ENCODE data around the gene ST8SIA4.

Gene ST8SIA4, protein sequence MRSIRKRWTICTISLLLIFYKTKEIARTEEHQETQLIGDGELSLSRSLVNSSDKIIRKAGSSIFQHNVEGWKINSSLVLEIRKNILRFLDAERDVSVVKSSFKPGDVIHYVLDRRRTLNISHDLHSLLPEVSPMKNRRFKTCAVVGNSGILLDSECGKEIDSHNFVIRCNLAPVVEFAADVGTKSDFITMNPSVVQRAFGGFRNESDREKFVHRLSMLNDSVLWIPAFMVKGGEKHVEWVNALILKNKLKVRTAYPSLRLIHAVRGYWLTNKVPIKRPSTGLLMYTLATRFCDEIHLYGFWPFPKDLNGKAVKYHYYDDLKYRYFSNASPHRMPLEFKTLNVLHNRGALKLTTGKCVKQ

DNA sequence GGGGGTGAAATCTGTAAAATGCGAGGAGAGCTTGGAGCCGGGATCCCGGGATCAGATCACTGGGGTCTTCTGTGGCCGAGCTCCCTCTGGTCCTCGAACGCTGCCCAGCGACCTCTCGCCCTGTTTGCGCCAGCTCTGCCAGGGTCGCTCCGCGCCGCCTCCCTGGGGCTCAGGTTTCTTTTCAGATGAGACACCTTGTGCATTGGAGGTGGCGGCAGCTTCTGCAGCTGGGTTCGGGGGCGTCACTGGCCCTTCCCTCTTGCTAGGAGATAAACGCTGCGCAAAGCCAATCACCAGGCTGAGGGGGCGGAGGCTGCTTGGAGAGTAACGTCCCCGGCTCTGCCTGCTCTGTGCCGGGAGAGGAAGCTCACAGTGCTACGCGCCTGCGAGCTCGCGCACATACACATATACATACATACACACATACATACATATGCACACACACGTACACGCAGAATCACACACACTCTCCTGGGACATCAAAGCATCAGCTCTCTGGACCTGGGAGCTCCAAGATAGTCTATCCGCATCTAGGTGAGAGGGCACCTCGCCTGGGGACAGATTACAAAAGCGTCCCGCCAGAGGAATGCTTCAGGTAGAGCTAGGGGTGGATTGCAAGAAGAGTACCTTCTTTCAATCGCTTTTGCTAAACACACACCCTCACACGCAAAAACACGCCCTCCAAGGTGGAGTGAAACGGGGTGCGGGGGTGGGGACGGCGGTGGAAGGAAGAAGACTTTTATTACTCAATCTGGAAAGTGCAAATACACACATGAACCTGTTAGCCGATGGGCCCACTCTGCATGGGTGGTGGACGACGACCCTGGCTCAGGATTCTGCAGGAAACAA is at the start of gene ST8SIA4:
ST8SIA4 (minus strand) TSS at position 244 of the 849 bp plus-strand sequence. CDS start 327 bp downstream, outside the sequence.
- in situ Hi-C loops (cut with HindIII; ENCODE audit: low sequenced_read_pairs): no loop called here

DNA sequence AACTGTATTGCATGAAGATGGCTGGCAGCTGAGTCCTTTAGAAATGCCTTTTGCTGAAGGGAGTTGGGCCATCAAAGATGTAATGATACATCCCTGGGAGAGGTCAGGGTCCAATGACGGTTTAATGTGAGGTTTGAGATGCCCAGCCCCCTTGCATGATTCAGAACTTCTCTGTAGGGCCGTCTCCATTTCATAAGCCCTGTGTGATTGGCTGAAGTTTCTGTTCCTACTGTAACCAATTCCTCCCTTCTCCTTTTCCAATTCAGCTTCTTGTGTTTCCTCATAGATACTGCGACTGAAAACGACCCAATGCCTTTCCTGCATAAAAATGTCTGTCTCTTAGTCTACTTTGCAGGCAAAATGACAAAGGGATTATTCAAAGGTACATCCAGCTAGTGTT is 47.9 kb upstream of the ST8SIA4 start:
- in situ Hi-C loops (cut with HindIII; ENCODE audit: low sequenced_read_pairs): no loop called here

DNA sequence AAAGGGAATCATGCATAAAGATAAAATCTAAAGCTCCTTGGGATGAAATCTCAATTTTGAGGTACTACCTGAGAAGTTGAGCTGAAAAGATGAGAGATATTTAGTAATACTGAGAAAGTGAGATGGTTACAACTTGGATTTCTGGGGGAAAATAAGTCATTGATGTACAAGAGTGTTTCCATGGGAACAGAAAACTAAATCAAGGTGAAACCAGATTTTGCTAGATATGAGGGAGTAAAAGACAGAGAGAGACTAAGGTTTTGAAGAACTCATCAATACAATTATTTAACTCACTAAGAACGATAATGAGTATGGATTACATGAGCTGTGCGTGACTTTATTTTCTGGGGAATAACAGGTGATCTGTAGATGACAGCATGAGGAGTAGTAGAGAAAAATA is 10.2 kb upstream of the ST8SIA4 start:
- in situ Hi-C loops (cut with HindIII; ENCODE audit: low sequenced_read_pairs): no loop called here

DNA sequence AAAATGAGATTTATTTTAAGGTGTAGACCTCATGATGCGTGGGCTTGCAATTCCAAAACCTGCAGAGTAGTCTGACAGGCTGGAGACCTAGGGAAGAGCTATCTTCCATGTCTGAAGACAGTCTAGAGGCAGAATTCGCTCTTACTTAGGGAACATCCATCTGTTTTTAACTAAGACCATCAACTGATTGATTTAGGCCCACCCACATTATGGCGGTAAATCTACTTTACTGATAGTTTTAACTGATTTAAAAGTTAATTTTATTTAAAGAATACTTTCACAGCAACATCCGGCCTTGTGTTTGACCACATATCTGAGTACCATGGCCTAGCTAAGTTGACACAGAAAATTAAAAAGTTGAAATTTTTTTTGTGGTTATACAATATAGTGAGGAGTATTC is 6.0 kb upstream of the ST8SIA4 start:
- in situ Hi-C loops (cut with HindIII; ENCODE audit: low sequenced_read_pairs): no loop called here

DNA sequence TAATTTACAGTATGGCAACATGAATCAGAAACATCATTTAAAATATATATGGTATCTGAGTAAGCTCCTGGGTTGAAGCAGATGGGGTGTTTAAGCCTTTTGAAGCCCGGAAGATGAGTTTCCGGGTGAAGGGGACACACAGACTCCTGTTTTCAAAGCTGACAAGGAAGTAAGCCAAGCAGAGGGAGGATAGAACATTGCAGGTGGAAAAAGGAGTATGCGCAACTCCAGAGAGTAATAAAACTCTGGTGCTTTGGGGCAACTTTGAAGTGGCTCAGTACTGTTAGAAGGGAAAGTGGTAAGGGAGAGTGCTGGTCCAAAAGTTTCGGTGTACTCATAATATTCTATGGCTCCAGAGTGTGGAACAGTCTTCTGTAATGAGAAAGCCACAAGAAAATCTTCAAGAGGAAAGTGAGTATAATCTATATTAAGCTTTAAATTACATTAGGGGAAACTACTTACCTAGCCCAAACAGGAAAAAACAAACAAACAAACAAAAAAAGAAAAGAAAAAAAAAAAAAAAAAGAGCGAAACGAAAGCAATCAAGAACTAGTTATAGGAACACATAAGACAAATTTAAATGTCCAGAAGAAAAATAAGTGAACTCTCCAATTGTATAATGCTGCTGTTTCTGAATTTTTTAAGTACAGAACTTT is 2.3 kb upstream of the ST8SIA4 start:
- in situ Hi-C loops (cut with HindIII; ENCODE audit: low sequenced_read_pairs): no loop called here

DNA sequence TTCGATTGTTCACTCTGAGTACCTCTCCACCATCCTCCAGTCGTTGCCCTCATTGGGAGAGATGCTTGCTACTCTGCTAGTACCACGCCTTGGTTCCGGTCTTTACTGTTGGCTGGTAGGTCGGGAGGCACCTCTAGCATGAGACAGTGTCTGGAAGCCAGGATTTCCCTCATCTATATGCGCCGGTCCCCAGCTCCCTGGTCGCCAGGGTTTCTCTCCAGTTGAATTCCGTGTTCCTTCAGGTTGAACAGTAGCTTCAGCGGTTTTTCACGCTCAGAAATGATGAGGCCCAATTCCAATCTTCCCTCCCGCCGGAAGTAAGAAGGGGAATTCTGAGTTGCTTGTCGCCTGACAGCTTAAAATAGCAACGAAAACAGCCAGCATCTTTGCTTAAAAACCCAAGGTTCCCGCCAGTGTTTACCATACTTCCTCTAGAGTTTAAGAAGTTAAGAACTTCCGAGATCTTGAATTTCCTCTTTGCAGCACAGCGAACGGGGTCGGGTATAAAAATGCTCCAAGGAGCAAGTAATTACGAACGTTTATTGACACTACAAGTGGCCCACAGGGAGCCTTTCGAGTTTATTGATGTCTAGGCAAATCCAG is 1.3 kb upstream of the ST8SIA4 start:
- in situ Hi-C loops (cut with HindIII; ENCODE audit: low sequenced_read_pairs): no loop called here

DNA sequence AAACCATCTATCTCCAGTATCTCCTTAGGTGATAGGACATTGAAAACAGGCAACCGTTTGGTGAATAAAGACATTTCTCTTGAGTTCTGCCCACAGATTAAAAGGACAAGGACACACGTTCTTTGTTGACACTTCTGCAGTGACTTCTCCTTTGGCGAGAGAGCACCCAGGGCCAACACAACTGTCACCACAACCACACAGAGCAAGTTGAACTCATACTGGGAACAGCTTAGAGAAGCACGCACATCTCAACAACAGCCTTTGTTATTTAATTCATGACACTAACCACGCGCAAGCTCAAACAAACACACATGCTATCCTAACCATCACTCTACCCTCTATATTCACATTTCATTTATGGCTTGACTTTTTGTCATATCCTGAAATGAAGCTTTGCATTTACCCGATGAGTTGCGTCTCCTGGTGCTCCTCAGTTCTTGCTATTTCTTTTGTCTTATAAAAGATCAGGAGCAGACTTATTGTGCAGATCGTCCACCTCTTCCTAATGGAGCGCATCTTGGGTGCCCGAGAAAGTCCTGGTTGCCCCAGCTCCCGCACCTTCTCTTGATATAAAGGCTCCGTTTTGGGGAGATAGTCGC is 543 bp downstream of the ST8SIA4 start:
- in situ Hi-C loops (cut with HindIII; ENCODE audit: low sequenced_read_pairs): no loop called here

DNA sequence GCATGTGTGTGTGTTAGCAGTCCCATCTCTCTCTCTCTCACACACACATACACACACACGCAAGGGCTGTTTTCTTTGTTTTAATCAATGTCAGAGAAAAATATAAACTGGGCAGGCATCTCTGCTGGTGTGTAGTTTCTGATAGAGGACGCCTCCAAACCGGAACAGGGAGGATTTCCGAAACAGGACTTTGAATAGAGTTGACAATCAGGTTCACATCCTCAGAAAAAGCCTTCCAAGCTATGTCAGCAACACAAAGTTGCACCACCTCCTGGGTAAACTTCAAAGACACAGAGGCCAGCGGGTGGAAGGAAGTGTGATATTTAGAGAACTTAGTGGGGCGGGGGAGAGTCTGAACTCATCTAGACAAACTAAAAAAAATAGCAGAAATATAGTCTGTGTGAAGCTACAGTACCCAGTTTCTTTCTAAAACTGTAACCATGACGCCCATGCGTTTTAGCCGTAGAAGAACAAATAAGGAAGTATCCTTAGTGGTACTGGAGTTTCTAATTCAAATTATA is 1.2 kb downstream of the ST8SIA4 start:
- in situ Hi-C loops (cut with HindIII; ENCODE audit: low sequenced_read_pairs): no loop called here

DNA sequence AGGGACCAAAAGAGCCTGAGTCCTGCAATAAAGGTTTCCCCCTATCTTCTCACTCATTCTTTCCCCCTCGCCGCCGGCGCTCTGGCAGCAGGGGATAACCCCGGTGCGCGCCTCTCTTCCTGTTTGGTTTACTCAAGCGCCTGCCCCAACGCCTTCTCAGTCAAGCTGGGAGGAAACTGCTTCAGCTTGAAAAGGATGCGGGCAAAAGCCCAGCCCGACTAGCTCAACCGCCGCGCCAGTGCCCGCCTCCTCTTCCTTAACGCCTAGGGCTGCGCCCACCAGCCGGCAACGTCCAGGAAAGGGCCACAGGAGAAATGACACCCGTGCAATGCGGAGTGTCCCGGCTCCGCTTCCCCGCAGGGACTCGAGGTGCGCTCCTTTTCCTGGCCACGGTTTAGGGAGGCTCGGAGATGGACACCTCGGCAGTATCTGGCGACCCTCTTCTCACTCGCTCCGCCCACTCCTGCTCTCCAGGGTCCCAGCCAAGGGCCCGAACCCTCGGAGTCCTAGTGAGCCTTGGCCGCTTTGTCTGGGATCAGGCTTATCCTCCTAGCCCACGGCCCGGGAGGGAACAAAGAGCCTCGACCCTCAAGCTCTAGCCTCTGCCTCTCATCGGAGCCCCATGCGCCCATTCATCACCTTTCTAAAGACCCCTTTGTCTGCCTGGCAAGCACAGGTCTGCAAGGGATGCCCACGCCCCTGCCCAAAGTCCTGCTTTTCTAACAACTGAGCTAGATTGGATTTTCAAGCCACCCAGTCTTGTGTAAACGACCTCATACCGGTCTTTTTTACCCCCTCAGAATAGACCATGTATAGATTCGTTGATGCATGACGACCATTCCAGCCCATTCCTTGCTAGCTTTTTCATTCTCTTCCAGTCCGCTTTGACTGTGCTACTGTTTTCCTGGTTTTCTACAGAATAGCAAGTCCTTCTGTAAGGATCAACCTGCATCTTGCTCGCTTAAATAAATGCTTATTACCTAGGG is 2.0 kb downstream of the ST8SIA4 start:
- in situ Hi-C loops (cut with HindIII; ENCODE audit: low sequenced_read_pairs): no loop called here

DNA sequence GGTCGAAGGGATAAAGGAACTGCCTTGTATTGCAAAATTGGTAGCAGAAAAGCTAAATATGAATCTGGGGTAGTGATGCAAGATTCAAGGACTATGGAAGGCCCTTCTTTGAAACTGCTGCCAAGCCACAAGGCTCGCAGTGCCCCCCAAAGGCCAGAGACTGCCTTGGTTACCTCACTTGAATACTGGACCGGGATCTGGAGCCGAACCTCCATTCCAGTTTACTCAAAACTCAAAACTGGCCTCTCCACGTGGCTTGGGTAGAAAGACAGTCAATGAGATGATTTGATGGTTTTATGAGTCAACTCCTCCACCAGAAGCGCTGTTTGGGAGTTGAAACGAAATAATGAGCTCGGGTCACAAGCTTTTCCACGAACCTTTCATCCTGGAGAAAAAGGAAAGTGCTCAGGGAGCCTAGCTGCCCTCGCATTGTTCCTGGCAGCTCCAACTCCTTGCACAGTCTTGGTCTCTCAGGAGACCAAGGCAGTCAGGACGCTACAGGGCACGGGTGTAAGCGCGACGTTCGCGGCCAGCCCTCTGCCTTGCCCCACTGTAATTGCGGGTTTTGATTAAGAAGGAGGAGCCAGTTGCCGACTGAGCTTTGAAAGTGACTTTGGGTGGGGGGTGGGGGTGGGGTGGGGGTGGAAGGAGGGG is 2.8 kb downstream of the ST8SIA4 start:
- in situ Hi-C loops (cut with HindIII; ENCODE audit: low sequenced_read_pairs): no loop called here

DNA sequence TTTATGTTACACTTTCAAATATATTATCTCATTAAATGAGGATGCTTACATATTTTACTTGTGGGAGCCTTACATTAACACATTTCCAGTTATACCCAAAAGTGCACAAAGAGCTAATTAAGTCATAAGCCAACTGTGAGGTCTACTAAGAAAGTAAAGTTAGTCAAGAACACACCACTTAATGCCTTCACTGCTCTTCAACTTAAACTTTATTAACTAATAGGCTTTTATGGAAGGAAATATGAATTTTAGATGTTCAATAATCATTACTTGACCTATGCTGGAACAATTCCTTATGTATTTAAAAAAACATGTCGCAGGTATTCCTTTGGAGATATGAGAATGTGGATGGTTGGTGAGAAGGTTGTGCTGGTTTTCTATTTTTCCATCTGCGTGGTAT is 3.4 kb downstream of the ST8SIA4 start:
- in situ Hi-C loops (cut with HindIII; ENCODE audit: low sequenced_read_pairs): no loop called here

DNA sequence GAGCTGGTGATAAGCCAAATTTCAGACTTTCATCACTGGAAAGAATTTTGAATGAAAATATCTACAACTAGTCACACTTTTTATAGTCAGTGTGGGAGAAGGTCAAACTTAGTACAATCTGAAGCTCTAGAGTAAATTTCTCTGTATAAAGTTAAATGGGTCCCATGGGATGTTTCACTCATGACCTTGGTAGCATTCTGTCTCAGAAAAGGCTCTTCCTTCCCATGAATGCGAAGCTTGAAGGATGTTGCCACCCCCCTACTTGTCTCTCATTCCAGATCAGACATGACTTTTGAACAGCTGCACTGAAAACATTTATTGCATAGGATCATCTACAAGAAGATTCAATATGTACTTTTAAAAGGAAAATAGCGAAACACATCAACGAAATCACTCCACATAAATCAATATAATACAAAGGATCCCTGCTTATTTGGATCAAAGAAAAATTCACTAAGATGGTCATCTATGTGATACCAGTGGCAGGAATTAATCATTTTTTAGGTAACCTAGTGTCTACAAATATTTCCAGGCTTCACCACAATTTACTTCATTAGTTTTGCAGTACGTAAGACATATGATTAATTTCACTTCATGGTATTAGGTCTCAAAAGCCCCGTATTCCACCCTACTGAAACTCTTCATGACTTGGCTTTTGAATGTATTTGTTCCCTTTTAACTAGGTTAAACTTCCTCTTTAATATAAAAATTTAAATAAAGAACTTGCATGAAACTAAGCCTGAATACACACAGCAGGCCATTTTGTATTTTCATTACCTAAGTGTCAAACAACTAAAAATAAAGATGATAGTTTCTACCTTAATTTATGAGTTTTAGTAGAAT is 4.4 kb downstream of the ST8SIA4 start:
- in situ Hi-C loops (cut with HindIII; ENCODE audit: low sequenced_read_pairs): no loop called here

DNA sequence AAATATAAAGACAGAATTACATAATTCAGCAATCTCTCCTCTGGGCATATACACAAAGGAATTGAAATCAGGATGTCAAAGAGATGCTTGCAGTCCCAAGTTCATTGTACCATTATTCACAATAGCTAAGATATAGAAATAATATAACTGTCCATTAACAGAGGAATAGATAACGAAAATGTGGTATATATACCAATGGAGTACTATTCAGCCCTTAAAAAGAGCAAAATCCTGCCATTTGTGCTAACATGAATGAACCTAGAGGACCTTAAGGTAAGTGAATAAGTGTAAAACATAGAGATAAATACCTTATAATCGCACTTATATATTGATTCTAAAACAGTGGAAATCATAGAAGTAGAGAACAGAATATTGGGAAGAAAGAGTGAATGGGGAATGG is 7.0 kb downstream of the ST8SIA4 start:
- in situ Hi-C loops (cut with HindIII; ENCODE audit: low sequenced_read_pairs): no loop called here

DNA sequence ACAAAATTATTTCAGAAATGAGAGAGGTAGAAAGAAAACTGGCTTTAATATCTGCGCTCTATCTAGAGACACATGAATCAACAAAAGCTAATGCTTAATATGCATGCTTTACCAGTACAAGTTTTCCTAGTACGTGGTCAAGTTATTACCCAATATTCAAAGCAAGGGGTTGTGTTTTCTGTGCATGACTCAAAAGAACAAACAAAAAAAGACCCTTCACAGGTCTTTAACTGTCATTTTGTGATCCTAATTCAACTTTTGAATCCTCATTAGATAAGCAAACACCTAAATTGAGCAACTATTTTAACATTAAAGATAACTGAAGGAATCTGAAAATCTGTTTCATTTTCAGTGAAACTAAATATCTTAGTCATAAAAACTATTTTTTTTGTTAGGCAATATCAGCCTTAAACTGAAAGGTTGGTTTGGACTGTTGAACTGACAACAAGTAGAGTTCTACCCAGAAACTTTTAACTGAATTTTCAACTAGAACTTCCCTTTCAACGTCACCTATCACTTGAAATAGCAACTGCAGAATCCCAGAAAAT is 12.5 kb downstream of the ST8SIA4 start:
- in situ Hi-C loops (cut with HindIII; ENCODE audit: low sequenced_read_pairs): no loop called here

DNA sequence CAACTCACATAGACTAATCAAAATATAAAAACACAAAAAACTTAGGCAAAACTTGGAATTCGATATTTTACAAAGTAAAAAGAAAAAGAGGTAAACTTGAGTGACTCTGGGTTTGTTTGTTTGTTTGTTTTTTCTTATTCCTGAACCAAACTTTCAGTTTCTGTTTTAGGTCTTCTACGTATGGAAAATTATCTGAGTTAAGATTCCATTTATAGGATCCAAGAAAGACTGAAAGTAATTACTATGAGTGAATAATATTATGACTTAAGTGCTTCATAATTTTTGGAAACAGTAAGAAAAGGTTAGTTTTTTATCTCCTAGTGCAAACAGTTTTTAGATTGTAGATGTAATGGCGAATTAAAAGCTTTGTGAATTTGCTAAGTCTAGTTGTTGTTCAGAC is 13.2 kb downstream of the ST8SIA4 start:
- in situ Hi-C loops (cut with HindIII; ENCODE audit: low sequenced_read_pairs): no loop called here

DNA sequence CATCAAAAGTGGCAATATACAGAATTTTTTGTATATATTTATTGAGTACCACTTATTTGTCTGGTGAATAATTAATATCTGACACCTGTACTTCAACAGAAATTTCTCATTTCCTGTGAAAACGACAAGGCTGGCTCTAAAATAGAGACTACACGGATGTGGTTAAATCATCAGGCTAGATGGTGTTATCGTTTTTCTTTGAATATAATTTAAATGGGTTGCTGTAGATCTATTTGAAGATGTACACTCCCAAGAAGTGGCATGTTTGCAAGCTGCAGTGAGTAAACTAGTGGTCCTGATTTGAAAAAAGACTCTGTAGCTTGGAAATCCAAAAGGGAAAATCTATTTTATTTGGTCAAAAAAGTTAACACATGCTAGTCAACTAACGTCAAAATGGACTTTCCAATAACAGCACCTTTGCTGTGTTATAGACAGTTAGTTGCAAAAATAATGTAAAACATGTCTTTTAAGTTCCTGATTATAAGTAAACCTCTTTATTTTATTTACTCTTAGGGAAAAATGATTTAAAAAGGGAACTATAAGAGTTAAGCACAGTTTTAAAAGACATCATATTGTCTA is 13.8 kb downstream of the ST8SIA4 start:
- in situ Hi-C loops (cut with HindIII; ENCODE audit: low sequenced_read_pairs): no loop called here

DNA sequence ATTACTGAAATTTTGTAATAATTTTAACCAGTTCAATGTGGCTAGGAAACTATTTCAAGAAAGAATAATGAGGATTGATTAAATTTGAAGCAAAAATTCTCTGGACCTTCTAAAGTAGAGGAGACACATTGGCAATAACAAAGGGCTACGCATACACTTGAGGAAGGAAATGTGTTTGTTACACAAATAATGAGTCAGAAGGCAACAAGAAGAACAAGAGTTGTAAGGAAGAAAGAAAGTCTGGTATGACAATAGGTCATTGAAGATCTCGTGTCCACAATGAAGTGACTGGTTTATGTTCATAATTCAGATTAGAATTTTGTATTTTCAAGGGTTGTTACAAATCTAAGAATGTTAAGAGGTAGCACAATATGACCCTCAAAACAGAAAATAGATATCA is 25.8 kb downstream of the ST8SIA4 start:
- in situ Hi-C loops (cut with HindIII; ENCODE audit: low sequenced_read_pairs): no loop called here
